PC-3 (cell line): ENCODE measurements around the gene NHS.

Source experiments
- CTCF ChIP-seq: fragments of 300-600 bp; sonication (generic); conservative IDR thresholded peaks from 2 replicates; pipeline ENCODE4 v1.5.1; 2017; ENCODE audit warnings: antibody characterized with exemption, low read depth, mild to moderate bottlenecking, low read length
- EZH2 ChIP-seq: fragments of 300-600 bp; sonication (generic); IDR thresholded peaks from one replicate; pipeline ENCODE4 v1.6.1; 2017; ENCODE audit warnings: antibody characterized with exemption, mild to moderate bottlenecking, low read length; ENCODE audit not compliant: unreplicated experiment

GRCh38 chrX:17579026-17579425 is 204.0 kb downstream of the NHS start:
- TF ChIP-seq EZH2 (no peak), CTCF (no peak)
